ENCODE measurements around the gene CYP3A5.
A peak's percentile ranks its signal among the peaks of the same experiment; 100 is the strongest.

CYP3A5 gene

DNA sequence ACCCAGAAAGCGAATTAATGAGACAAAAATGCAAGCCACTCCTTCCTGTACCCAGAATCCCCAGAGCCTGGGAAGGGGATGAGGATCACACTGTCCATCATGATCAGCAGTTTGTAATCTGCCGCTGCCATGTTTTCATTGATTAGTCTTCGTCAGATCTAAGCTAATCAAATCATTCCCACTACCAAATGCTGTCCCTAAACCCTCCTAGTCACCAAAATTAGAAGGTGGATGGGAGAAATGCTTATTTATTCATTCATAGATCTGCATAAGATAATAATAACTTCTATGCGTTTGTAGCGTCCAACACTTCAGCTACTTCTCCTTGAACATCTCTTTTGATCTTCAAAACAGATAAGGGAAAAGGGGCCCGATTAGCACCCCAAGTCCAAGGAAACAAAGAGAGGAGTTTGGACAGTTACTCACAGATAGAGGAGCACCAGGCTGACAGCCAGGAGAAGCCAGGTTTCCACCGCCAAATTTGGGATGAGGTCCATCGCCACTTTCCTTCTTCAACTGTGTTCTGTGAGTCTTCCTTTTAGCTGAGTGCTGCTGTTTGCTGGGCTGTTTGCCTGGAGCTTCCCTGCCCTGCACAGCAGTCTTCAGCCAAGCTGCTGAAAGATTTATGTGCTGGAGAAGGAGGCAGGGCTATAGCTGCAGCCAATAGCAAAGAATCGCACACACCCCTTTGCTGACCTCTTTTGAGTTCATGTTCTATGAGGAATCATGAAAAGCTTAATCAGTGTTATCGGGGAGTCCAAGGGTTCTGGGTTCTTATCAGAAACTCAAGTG lies at the start of gene CYP3A5:
Gene CYP3A5, minus strand, starts transcription at position 597 of the 792 bp plus-strand sequence. Its CDS starts 100 bp downstream, at position 497.
- ChIA-PET CTCF (no interaction called here), POLR2A (interaction anchor here (0.6 kb wide), 1 partner anchor 345 kb away, joined by 3 read pairs; no protein-coding TSS in a partner anchor)
- peaks cover 0 to 10% of the 10 kb centered on the region in 2 experiments; a peak in 1 of 3 replicates for H3K36me3 ChIP-seq (ENCODE audit: control insufficient read depth in 2 of 2, insufficient read depth in 1 of 2, low read length in 2 of 2)
- H3K9me3 ChIP-seq (ENCODE audit: control insufficient read depth, insufficient read depth, low read depth, low read length), result no peaks in the 10 kb centered on the region
- no peak within 1 kb of the TSS for H3K4me3 ChIP-seq (ENCODE audit: low read depth, low read length)
- peaks cover 5% of the 10 kb centered on the region for H3K4me1 ChIP-seq (ENCODE audit: control insufficient read depth, insufficient read depth, low read length)
- H3K27ac ChIP-seq (ENCODE audit: extremely low read depth, low read depth, low read length), result no peak within 1 kb of the TSS
- TF ChIP-seq ZNF10 (tag by site-specific recombination; IDR thresholded peaks at IDR 0.05) (no peak), ZNF214 (tag by site-specific recombination; IDR thresholded peaks at IDR 0.05; ENCODE audit: borderline replicate concordance) (no peak), ZNF747 (tag by site-specific recombination; IDR thresholded peaks at IDR 0.05) (no peak), ZNF341 (tag by site-specific recombination; IDR thresholded peaks at IDR 0.05; ENCODE audit: low read depth) (no peak), SP2 (tag by site-specific recombination; IDR thresholded peaks at IDR 0.05) (0 out of 2 replicates have a peak, but pooled peaks have one; percentile 30), ZNF585B (tag by site-specific recombination; IDR thresholded peaks at IDR 0.05) (no peak), ZNF302 (tag by site-specific recombination; IDR thresholded peaks at IDR 0.05; ENCODE audit: low read depth) (no peak), ZNF561 (tag by site-specific recombination; IDR thresholded peaks at IDR 0.05; ENCODE audit: borderline replicate concordance) (no peak), ZNF423 (tag by site-specific recombination; IDR thresholded peaks at IDR 0.05) (no peak), ZNF211 (tag by site-specific recombination; IDR thresholded peaks at IDR 0.05; ENCODE audit: low read depth) (no peak), ZNF114 (tag by site-specific recombination; IDR thresholded peaks at IDR 0.05) (no peak), ZNF629 (tag by site-specific recombination; IDR thresholded peaks at IDR 0.05) (no peak), ZNF610 (tag by site-specific recombination; IDR thresholded peaks at IDR 0.05; ENCODE audit: borderline replicate concordance) (no peak), MYNN (tag by site-specific recombination; IDR thresholded peaks at IDR 0.05; ENCODE audit: borderline replicate concordance) (no peak), TSHZ1 (tag by site-specific recombination; IDR thresholded peaks at IDR 0.05; ENCODE audit: borderline replicate concordance) (no peak), ZNF768 (tag by site-specific recombination; IDR thresholded peaks at IDR 0.05) (0 out of 2 replicates have a peak, but pooled peaks have one; percentile 54), KLF8 (tag by site-specific recombination; IDR thresholded peaks at IDR 0.05) (0 out of 2 replicates have a peak, but pooled peaks have one; percentile 14), ZIC2 (tag by site-specific recombination; IDR thresholded peaks at IDR 0.05) (no peak), PRDM6 (tag by site-specific recombination; IDR thresholded peaks at IDR 0.05) (no peak)
- TF ChIP-seq, protein P1, sequence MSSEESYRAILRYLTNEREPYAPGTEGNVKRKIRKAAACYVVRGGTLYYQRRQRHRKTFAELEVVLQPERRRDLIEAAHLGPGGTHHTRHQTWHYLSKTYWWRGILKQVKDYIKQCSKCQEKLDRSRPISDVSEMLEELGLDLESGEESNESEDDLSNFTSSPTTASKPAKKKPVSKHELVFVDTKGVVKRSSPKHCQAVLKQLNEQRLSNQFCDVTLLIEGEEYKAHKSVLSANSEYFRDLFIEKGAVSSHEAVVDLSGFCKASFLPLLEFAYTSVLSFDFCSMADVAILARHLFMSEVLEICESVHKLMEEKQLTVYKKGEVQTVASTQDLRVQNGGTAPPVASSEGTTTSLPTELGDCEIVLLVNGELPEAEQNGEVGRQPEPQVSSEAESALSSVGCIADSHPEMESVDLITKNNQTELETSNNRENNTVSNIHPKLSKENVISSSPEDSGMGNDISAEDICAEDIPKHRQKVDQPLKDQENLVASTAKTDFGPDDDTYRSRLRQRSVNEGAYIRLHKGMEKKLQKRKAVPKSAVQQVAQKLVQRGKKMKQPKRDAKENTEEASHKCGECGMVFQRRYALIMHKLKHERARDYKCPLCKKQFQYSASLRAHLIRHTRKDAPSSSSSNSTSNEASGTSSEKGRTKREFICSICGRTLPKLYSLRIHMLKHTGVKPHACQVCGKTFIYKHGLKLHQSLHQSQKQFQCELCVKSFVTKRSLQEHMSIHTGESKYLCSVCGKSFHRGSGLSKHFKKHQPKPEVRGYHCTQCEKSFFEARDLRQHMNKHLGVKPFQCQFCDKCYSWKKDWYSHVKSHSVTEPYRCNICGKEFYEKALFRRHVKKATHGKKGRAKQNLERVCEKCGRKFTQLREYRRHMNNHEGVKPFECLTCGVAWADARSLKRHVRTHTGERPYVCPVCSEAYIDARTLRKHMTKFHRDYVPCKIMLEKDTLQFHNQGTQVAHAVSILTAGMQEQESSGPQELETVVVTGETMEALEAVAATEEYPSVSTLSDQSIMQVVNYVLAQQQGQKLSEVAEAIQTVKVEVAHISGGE (tag by site-specific recombination; conservative IDR thresholded peaks at IDR 0.05; ENCODE audit: low read depth), result no peak
- TF ChIP-seq, protein P2, sequence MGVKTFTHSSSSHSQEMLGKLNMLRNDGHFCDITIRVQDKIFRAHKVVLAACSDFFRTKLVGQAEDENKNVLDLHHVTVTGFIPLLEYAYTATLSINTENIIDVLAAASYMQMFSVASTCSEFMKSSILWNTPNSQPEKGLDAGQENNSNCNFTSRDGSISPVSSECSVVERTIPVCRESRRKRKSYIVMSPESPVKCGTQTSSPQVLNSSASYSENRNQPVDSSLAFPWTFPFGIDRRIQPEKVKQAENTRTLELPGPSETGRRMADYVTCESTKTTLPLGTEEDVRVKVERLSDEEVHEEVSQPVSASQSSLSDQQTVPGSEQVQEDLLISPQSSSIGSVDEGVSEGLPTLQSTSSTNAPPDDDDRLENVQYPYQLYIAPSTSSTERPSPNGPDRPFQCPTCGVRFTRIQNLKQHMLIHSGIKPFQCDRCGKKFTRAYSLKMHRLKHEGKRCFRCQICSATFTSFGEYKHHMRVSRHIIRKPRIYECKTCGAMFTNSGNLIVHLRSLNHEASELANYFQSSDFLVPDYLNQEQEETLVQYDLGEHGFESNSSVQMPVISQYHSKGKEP (tag by site-specific recombination; IDR thresholded peaks at IDR 0.05), result no peak; the same call in 1 of the 2 replicates
- TF ChIP-seq, protein P3, sequence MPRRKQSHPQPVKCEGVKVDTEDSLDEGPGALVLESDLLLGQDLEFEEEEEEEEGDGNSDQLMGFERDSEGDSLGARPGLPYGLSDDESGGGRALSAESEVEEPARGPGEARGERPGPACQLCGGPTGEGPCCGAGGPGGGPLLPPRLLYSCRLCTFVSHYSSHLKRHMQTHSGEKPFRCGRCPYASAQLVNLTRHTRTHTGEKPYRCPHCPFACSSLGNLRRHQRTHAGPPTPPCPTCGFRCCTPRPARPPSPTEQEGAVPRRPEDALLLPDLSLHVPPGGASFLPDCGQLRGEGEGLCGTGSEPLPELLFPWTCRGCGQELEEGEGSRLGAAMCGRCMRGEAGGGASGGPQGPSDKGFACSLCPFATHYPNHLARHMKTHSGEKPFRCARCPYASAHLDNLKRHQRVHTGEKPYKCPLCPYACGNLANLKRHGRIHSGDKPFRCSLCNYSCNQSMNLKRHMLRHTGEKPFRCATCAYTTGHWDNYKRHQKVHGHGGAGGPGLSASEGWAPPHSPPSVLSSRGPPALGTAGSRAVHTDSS (tag by site-specific recombination; IDR thresholded peaks at IDR 0.05), result no peak
- TF ChIP-seq, protein P4, sequence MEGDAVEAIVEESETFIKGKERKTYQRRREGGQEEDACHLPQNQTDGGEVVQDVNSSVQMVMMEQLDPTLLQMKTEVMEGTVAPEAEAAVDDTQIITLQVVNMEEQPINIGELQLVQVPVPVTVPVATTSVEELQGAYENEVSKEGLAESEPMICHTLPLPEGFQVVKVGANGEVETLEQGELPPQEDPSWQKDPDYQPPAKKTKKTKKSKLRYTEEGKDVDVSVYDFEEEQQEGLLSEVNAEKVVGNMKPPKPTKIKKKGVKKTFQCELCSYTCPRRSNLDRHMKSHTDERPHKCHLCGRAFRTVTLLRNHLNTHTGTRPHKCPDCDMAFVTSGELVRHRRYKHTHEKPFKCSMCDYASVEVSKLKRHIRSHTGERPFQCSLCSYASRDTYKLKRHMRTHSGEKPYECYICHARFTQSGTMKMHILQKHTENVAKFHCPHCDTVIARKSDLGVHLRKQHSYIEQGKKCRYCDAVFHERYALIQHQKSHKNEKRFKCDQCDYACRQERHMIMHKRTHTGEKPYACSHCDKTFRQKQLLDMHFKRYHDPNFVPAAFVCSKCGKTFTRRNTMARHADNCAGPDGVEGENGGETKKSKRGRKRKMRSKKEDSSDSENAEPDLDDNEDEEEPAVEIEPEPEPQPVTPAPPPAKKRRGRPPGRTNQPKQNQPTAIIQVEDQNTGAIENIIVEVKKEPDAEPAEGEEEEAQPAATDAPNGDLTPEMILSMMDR (tag by site-specific recombination; IDR thresholded peaks at IDR 0.05), result no peak
